Skeletal muscle satellite cell (primary cell): ENCODE results near the gene AEBP2.
A peak's percentile ranks its signal among the peaks of the same experiment; 100 is the strongest.
"Not testable (repeated sequence)": the region's sequence is repeated elsewhere in the genome, so short reads cannot be mapped to it uniquely, and the experiment has no call there.

Experiments
- H3K27me3 ChIP-seq: 2 replicates; pipeline ENCODE4 v1.7.0; 2013; ENCODE audit warnings: low read length; ENCODE audit not compliant: control insufficient read depth, insufficient read depth
- H3K36me3 ChIP-seq: 2 replicates; pipeline ENCODE4 v1.7.0; 2013; ENCODE audit warnings: mild to moderate bottlenecking, control low read depth, low read length; ENCODE audit not compliant: insufficient read depth
- H3K4me1 ChIP-seq: 2 replicates; pipeline ENCODE4 v1.7.0; 2013; ENCODE audit warnings: low read length; ENCODE audit not compliant: control insufficient read depth, insufficient read depth
- H3K4me2 ChIP-seq: 2 replicates; pipeline ENCODE4 v1.7.0; 2013; ENCODE audit warnings: mild to moderate bottlenecking, low read length
- H3K4me3 ChIP-seq: 2 replicates; pipeline ENCODE4 v1.7.0; 2013; ENCODE audit warnings: low read length
- H3K9ac ChIP-seq: 2 replicates; pipeline ENCODE4 v1.7.0; 2013; ENCODE audit warnings: mild to moderate bottlenecking, low read depth, low read length, moderate library complexity
- H3K9me3 ChIP-seq: replicated peaks from 2 replicates; pipeline ENCODE4 v1.7.0; 2013; ENCODE audit warnings: mild to moderate bottlenecking, control low read depth, low read length

AEBP2 gene

DNA sequence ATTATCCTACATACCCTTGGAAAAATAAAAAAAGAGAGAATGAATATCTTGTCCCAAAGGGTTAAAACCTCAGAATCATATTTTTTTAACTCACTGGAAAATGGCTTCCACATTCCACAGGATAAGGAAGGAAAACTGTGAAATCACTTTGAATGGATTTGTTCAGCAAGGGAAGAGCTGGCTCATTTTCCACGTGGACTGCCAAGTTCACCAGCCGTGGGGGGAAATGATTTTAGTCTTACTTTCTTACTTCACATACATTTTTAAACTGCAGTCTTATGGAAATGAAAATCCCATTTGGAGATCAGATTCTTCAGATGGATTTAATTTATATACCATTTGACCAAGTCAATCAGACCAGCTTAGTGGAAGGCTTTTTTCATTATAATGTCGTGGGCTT is 29.9 kb upstream of the AEBP2 start:
- Histone ChIP-seq H3K4me2 (no peak overlapping the region), H3K27me3 (no peaks in the 10 kb centered on the region), H3K4me3 (no peak overlapping the region)

DNA sequence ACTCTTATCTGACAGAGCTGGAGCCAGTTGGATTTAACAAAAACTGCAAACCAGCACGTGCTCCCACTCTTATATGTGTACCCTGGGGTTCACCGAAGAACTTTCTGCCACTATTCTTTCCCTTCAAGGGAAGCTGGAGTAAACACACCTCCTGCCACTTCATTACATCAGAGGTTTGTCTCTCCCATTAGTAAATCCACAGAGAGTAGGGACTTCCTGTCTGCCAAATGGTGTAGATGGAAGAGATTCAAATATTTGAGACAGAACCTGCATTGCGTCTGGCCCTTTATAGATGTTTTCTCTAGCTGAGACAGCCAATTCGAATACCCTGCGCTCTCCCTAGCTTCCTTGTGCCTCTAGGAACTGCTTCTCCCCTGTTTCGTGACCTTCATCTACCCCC is 29.1 kb upstream of the AEBP2 start:
- Histone ChIP-seq H3K9me3 (no peaks in the 10 kb centered on the region), H3K4me1 (peaks cover 12% of the 10 kb centered on the region), H3K4me3 (no peak overlapping the region), H3K27me3 (no peaks in the 10 kb centered on the region), H3K36me3 (no peaks in the 10 kb centered on the region), H3K9ac (no peak overlapping the region), H3K4me2 (no peak overlapping the region)

More for the DNA sequence above, 29.9 kb upstream of the AEBP2 start:
- H3K4me1 ChIP-seq: peaks cover 12% of the 10 kb centered on the region
- no peak overlapping the region for H3K9ac ChIP-seq
- no peaks in the 10 kb centered on the region for H3K9me3 ChIP-seq
- no peaks in the 10 kb centered on the region for H3K36me3 ChIP-seq

DNA sequence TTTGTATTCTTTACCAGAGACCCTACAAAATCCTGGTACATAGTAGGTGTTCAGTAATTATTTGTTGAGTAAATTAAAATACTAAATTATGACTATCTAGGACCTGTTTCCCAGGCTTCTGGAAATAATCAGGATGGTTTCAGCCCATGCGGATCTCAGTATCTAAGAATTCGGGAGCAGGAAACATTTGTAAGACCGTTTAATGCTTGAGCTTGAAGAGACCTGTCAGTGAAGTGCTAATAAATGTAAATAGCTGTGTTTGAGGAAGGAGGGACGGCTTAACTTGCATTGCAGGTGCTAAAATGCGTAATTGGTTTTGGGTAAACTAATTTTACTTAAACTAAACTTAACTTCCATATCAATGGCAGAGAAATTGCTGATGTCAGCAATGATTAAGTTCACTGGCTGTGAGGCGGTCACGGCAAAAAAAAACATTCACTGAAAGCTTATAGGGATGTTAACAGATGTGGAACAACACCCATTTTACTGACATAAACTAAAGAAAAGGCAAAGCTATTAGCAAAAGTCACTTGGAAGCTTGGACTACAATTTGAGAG is 28.6 kb upstream of the AEBP2 start:
- no peak overlapping the region for H3K4me3 ChIP-seq
- no peaks in the 10 kb centered on the region for H3K9me3 ChIP-seq
- H3K9ac ChIP-seq: no peak overlapping the region
- no peaks in the 10 kb centered on the region for H3K27me3 ChIP-seq
- H3K4me2 ChIP-seq: no peak overlapping the region
- H3K36me3 ChIP-seq: no peaks in the 10 kb centered on the region
- H3K4me1 ChIP-seq: peaks cover 12% of the 10 kb centered on the region

DNA sequence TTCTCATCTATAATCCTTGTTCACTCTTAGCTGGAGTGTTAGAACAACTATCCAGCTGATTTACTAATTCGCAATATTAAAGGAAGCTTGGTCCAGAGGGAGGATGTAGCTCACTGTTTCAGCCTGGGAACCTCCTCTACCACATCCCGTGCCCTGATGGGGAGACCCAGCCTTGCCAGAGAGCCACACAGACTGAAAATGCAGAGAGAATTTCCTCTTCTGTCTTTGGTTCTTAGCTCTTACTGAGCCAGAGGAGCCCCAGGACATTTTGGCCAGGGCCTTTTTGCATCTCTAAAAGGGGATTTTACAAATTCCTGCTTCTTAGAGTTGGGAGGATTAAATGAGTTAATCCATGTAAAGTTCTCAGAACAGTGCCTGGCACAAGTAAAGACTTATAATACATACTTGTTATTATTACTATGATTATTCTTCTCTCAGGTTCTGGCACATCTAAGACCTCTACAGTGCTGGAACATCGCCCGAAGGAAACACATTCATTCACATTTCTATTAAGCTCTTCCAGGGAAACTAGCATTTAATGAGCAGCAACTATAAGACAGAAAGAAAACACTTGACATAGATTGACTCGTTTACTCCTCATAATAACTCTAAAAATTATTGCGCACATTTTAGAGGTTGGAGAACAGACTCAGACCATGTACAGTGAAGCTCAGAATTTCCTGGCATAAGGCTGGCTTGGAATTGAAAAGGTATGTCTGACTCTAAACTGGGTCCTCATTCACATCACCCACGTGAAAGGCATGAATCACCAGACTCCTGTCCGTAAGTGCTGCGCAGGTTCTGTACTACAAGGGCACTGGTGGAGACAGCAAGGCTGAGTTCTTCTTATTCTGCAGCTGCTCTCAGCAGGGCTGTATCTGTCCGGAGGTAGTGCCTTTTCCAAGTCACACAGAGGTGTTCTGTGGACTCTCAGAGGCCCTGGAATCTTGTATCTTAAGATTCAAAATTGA is 27.8 kb upstream of the AEBP2 start:
- H3K36me3 ChIP-seq: no peaks in the 10 kb centered on the region
- no peak overlapping the region for H3K9ac ChIP-seq
- H3K4me1 ChIP-seq: peaks cover 12% of the 10 kb centered on the region
- H3K4me3 ChIP-seq: no peak overlapping the region
- H3K4me2 ChIP-seq: no peak overlapping the region
- no peaks in the 10 kb centered on the region for H3K27me3 ChIP-seq
- no peaks in the 10 kb centered on the region for H3K9me3 ChIP-seq

DNA sequence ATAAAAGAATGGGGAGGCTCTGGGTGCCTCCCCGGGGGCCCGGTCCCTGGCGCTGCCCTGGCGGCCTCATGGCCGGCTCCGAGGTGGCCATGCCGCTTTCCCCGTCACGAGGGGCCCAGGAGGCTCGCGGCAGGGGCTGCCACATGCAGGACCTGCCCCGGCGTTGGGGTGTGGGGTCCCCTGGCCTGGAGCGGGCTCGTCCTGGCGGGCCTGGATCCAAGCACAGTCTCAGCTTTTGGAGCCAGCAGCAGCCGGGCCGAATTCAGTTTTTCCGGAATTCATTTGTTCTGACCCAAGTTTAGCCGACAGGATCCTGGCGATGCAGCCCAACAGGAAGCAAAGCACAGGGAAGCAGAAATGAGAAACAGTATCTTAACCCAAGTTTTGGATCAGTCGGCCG is 26.4 kb upstream of the AEBP2 start:
- Histone ChIP-seq H3K9ac (peak overlapping the region; percentile 64), H3K9me3 (no peaks in the 10 kb centered on the region), H3K36me3 (no peaks in the 10 kb centered on the region), H3K4me1 (peaks cover 12% of the 10 kb centered on the region), H3K4me3 (peak overlapping the region; percentile 27), H3K27me3 (no peaks in the 10 kb centered on the region), H3K4me2 (peak overlapping the region; percentile 52)

DNA sequence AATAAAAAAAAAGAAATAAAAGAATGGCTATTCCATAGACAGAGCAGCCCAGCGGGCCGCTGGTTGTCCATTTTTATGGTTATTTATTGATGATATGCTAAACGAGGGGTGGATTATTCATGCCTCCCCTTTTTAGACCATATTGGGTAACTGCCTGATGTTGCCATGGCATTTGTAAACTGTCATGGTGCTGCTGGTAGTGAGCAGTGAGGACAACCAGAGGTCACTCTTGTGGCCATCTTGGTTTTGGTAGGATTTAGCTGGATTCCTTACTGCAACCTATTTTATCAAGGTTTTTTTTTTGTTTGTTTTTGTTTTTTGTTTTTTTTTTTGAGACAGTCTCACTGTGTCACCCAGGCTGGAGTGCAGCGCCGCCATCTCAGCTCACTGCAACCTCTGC is 25.7 kb upstream of the AEBP2 start:
- H3K4me1 ChIP-seq: peaks cover 12% of the 10 kb centered on the region
- H3K4me2 ChIP-seq, H3K36me3 ChIP-seq, H3K27me3 ChIP-seq, H3K9ac ChIP-seq, H3K9me3 ChIP-seq, H3K4me3 ChIP-seq: not testable (repeated sequence)

DNA sequence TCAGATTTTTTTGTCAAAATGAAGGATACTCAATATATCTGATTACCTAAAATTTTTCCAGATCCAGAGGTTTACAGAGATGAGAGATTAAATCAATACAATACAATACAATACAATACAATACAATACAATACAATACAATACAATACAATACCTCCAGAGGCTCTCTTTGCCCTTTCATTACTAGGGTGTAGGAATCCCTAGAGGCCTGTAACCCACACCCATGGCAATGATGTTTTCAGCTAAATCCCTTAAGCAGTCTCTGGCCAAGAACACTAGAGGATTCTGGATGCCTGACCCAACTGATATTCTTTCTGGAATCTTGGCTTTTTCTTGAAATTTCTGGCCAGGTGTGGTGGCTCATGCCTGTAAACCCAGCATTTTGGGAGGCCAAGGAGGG is 23.7 kb upstream of the AEBP2 start:
- Histone ChIP-seq H3K36me3 (no peaks in the 10 kb centered on the region), H3K4me1 (peaks cover 9% of the 10 kb centered on the region), H3K4me3 (no peak overlapping the region), H3K27me3 (no peaks in the 10 kb centered on the region), H3K9ac (no peak overlapping the region), H3K9me3 (no peaks in the 10 kb centered on the region), H3K4me2 (no peak overlapping the region)

DNA sequence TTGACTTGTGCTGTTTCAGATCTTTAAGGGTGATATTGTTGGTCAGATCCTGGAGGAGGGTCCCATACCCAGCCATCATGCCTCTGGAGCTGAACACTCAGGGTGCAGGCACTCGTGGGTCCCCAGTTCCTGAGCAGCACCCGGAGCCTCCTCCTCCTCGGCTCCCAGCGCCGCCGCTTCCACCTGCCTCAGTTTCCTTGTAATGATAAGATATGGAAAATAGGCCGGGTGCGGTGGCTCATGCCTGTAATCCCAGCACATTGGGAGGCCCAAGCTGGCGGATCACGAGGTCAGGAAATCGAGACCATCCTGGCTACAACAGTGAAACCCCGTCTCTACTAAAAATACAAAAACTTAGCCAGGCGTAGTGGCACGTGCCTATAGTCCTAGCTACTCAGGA is 20.2 kb upstream of the AEBP2 start:
- H3K9me3 ChIP-seq: no peaks in the 10 kb centered on the region
- no peaks in the 10 kb centered on the region for H3K27me3 ChIP-seq
- H3K4me3 ChIP-seq: no peak overlapping the region
- no peaks in the 10 kb centered on the region for H3K4me1 ChIP-seq
- no peak overlapping the region for H3K4me2 ChIP-seq
- no peak overlapping the region for H3K9ac ChIP-seq
- no peaks in the 10 kb centered on the region for H3K36me3 ChIP-seq

DNA sequence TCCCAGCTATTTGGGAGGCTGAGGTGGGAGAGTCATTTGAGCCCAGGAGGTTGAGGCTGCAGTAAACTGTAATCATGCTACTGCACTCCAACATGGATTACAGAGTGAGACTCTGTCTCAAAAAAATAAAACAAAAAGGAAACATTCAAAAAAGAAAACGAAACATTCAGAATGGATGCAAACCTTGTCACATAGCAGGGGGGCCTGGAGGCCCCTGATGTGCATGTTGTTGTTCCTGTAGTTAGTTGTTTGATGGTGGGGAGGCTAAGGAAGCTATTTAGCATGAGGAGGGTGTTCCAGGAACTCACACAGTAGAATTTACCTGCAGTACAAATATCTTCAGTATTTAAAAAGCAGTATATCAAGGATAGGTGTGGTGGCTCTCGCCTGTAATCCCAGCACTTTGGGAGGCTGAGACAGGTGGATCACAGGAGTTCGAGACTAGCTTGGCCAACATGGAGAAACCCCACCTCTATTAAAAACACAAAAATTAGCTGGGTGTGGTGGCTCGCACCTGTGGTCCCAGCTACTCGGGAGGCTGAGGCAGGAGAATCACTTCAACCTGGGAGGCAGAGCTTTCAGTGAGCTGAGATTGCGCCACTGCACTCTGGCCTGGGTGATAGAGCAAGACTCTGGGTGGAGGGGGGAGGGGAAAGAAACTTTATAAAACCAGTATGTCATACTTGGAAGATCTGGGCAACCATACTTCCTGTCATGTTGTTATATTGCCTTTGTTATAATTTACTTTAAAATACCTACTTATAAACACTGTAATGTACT is 17.6 kb upstream of the AEBP2 start:
- Histone ChIP-seq H3K4me1 (no peaks in the 10 kb centered on the region), H3K4me2 (no peak overlapping the region), H3K36me3 (no peaks in the 10 kb centered on the region), H3K4me3 (no peak overlapping the region), H3K9me3 (no peaks in the 10 kb centered on the region), H3K27me3 (no peaks in the 10 kb centered on the region), H3K9ac (no peak overlapping the region)

DNA sequence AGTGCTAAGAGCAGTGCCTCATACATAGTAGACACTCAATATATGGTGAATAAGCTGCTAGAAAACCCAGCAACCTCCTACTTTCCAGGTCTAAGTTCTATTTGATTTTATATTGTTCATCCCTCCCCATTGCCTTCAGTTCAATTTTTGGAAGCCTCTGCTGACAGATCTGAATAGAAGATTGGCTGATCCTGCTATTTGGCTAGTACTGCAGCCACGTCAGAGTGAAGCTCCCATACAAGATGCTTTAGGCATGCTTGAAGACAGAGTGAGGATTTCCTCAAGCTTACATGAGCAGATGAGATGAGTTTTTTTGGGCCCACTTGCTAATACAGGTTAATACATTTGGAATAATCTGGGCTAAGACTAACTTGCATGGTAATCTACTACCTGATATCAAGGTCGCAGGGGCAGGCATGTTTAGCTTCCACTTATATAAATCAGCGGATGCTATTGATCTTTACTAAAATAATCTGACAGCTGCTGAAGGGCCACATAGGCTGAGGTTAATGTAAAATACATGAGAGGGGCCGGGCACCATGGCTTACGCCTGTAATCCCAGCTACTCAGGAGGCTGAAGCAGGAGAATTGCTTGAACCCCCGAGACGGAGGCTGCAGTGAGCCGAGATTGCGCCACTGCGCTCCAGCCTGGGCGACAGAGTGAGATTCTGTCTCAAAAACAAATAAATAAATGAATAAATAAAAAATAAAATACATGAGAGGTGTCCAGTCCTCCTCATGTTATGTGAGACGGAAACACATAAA is 15.9 kb upstream of the AEBP2 start:
- no peaks in the 10 kb centered on the region for H3K36me3 ChIP-seq
- no peaks in the 10 kb centered on the region for H3K27me3 ChIP-seq
- no peaks in the 10 kb centered on the region for H3K4me1 ChIP-seq
- H3K9me3 ChIP-seq: no peaks in the 10 kb centered on the region
- H3K4me2 ChIP-seq: no peak overlapping the region
- H3K9ac ChIP-seq: no peak overlapping the region
- no peak overlapping the region for H3K4me3 ChIP-seq

DNA sequence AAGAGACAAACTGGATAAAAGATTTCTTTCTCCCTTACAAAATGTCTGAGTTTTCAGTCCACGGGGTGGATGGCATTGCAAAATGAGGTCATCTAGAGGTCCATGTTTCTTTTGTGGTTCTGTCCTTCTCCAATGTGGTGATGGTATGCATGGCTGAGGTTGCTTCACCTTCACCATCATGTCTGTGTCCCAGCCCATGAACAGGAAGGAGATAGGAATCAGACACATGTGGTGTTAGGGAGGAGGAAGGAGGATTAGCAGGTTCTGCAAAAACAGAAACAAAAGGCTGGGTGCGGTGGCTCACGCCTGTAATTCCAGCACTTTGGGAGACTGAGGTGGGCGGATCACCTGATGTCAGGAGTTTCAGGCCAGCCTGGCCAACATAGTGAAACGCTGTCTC is 11.0 kb upstream of the AEBP2 start:
- H3K27me3 ChIP-seq: no peaks in the 10 kb centered on the region
- H3K4me1 ChIP-seq: peaks cover 14% of the 10 kb centered on the region
- H3K4me2 ChIP-seq: no peak overlapping the region
- H3K36me3 ChIP-seq: no peaks in the 10 kb centered on the region
- H3K9ac ChIP-seq: no peak overlapping the region
- H3K4me3 ChIP-seq: no peak overlapping the region
- H3K9me3 ChIP-seq: no peaks in the 10 kb centered on the region
